Peyer's patch (tissue), 4 donors: ENCODE data around the gene WDR48.

ENCODE experiments used
- POLR2A ChIP-seq, 2 donors: fragments of 450-650 bp; IDR thresholded peaks; one replicate each; pipeline ENCODE4 v1.5.1; 2017; ENCODE audit warnings: antibody characterized with exemption in 2 of 2, mild to moderate bottlenecking in 2 of 2, moderate library complexity in 2 of 2
- TF ChIP-seq, protein P1 (sequence below), 6 experiments: fragments of 450-650 bp in 4 of 6; fragments of 200-600 bp in 2 of 6; sonication (generic) in 1 of 6; IDR thresholded peaks; one replicate each; pipeline ENCODE4 v1.5.1; 2017 to 2019; ENCODE audit warnings: antibody characterized with exemption in 6 of 6, mild to moderate bottlenecking in 3 of 6, moderate library complexity in 1 of 6

DNA sequence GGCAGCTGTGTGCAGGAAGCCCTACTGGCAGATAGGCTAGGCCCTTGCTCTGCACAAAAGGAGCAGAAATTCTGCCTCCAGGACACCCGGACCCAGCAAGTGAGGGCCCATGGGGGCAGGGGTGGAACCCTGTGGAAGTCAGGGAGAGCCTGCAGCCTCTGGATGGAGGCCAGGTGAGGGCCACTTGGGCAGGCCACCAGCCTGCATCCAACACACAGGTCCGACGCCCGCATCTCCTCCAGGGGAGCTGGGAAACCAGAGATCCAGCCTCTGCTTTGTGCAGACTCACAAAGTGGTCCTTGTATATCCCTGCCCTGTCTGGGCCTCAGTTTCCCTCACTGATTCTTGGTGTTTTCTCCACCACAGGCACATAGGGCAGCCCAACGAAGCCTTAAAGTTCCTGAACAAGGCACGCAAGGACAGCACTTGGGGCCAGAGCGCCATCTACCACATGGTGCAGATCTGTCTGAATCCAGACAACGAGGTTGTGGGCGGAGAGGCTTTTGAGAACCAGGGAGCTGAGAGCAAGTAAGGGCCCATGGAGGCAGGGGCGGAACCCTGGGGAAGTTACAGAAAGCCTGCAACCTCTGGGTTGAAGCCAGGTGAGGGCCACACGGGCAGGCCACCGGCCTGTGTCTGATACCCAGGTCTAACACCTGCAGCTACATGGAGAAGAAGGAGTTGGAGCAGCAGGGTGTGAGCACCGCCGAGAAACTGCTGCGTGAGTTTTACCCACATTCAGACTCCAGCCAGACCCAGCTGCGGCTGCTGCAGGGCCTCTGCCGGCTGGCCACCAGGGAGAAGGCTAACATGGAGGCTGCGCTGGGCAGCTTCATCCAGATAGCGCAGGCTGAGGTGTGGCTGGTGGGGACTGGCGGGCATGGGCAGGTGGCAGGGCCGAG is 85.0 kb downstream of the WDR48 start:
- TF ChIP-seq, protein P1, sequence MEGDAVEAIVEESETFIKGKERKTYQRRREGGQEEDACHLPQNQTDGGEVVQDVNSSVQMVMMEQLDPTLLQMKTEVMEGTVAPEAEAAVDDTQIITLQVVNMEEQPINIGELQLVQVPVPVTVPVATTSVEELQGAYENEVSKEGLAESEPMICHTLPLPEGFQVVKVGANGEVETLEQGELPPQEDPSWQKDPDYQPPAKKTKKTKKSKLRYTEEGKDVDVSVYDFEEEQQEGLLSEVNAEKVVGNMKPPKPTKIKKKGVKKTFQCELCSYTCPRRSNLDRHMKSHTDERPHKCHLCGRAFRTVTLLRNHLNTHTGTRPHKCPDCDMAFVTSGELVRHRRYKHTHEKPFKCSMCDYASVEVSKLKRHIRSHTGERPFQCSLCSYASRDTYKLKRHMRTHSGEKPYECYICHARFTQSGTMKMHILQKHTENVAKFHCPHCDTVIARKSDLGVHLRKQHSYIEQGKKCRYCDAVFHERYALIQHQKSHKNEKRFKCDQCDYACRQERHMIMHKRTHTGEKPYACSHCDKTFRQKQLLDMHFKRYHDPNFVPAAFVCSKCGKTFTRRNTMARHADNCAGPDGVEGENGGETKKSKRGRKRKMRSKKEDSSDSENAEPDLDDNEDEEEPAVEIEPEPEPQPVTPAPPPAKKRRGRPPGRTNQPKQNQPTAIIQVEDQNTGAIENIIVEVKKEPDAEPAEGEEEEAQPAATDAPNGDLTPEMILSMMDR (IDR thresholded peaks at IDR 0.05): no peak
- TF ChIP-seq POLR2A (IDR thresholded peaks at IDR 0.05): no peak
